GM12878 (cell line): Measurements from ENCODE around the gene KIF2A. TPM values are rescaled to one million over a fixed set of nuclear protein-coding genes. Genes with fewer than 3 reads are reported as not detected.

Source experiments
- ATAC-seq: fragments of 200-7000 bp; cut with Tn5 transposase; 3 replicates; pipeline ENCODE4 v1.9.1; 2020; ENCODE audit warnings: mild to moderate bottlenecking, moderate library complexity
- BruUV-seq: library from RNA; stranded (reverse); fragments of 400-500 nt; replicated peaks from 2 replicates; lab custom pipeline; 2021; lab: Mats Ljungman, UMichigan
- CTCF ChIA-PET: fragments of 300-600 bp; sonication (Branson Sonifier 250); formaldehyde crosslinking; extraction: SDS; loops from one replicate; lab custom pipeline; 2021; ENCODE audit warnings: inconsistent platforms; lab: Yijun Ruan, JAX
- POLR2A ChIA-PET: fragments of 350-600 bp; formaldehyde crosslinking; extraction: SDS; loops from one replicate; lab custom pipeline; 2021; ENCODE audit warnings: inconsistent platforms; lab: Charles Lee
- RAD21 ChIA-PET: fragments of 300-600 bp; sonication (Branson Sonifier 250); formaldehyde crosslinking; loops from one replicate; lab custom pipeline; 2023; ENCODE audit warnings: antibody characterized with exemption; ENCODE audit not compliant: unreplicated experiment; lab: Charles Lee
- SMC1A ChIA-PET: fragments of 300-600 bp; sonication (Branson Sonifier 250); formaldehyde crosslinking; loops from one replicate; lab custom pipeline; 2023; ENCODE audit not compliant: unreplicated experiment, uncharacterized antibody; lab: Charles Lee
- DNase-seq: peaks from one replicate; pipeline ENCODE4 v3.0.0-alpha.2; 2011; ENCODE audit warnings: low read depth, low spot score
- FAIRE-seq: peaks from 3 replicates; lab custom pipeline; 2011; peaks lifted over from hg19 to GRCh38; lab: Jason Lieb, UNC
- H2AFZ ChIP-seq: 2 replicates; pipeline ENCODE4 v1.6.0; 2011; ENCODE audit warnings: low read depth, low read length, control low read depth; ENCODE audit not compliant: control insufficient read depth
- H3K27ac ChIP-seq: 2 replicates; pipeline ENCODE4 v1.5.1; 2011; ENCODE audit warnings: control low read depth; ENCODE audit not compliant: control insufficient read depth, insufficient read depth
- H3K27me3 ChIP-seq, 2 experiments: replicated peaks in 1 of 2; 2 replicates each; pipeline versions ENCODE4 v1.6.0 to v1.6.1; 2011; ENCODE audit warnings: low read length in 1 of 2; ENCODE audit not compliant: control insufficient read depth in 2 of 2, insufficient read depth in 2 of 2
- H3K36me3 ChIP-seq, 2 experiments: 2 replicates each; pipeline ENCODE4 v1.5.1; 2011; ENCODE audit warnings: low read length in 1 of 2; ENCODE audit not compliant: control insufficient read depth in 2 of 2, insufficient read depth in 2 of 2
- H3K4me1 ChIP-seq: 2 replicates; pipeline ENCODE4 v1.6.1; 2011; ENCODE audit warnings: mild to moderate bottlenecking, low read length, moderate library complexity, mixed read lengths; ENCODE audit not compliant: control insufficient read depth, insufficient read depth
- H3K4me2 ChIP-seq: 2 replicates; pipeline ENCODE4 v1.6.0; 2011; ENCODE audit warnings: control low read depth; ENCODE audit not compliant: control insufficient read depth, insufficient read depth
- H3K4me3 ChIP-seq: fragments of 200-600 bp; sonication (generic); 2 replicates; pipeline ENCODE4 v1.5.1; 2016
- H3K79me2 ChIP-seq: 2 replicates; pipeline ENCODE4 v1.6.0; 2011; ENCODE audit warnings: low read length; ENCODE audit not compliant: control insufficient read depth, insufficient read depth
- H3K9ac ChIP-seq: 2 replicates; pipeline ENCODE4 v1.8.0; 2011; ENCODE audit warnings: low read length, control low read depth, mixed read lengths; ENCODE audit not compliant: control insufficient read depth, insufficient read depth
- H3K9me3 ChIP-seq: replicated peaks from 3 replicates; pipeline ENCODE4 v1.5.1; 2011; ENCODE audit warnings: mild to moderate bottlenecking, low read length; ENCODE audit not compliant: control insufficient read depth, insufficient read depth
- H4K20me1 ChIP-seq: 2 replicates; pipeline ENCODE4 v1.6.0; 2011; ENCODE audit not compliant: control insufficient read depth, insufficient read depth
- BHLHE40 ChIP-seq, 2 experiments: fragments of 450-650 bp in 1 of 2; IDR thresholded peaks; 2 replicates each; pipeline ENCODE4 v1.6.1; 2011 to 2017; ENCODE audit warnings: low read depth in 2 of 2, borderline replicate concordance in 1 of 2, improper control_type of control experiment in 1 of 2, low read length in 1 of 2, mild to moderate bottlenecking in 1 of 2
- EGR1 ChIP-seq, 2 experiments: IDR thresholded peaks; 1 replicate in 1 of 2; 2 replicates in 1 of 2; pipeline ENCODE4 v1.6.1; 2011 to 2012; ENCODE audit warnings: low read depth in 2 of 2, low read length in 2 of 2, borderline replicate concordance in 1 of 2, mild to moderate bottlenecking in 1 of 2, moderate library complexity in 1 of 2
- ESRRA ChIP-seq: IDR thresholded peaks from 2 replicates; pipeline ENCODE4 v1.6.1; 2012; ENCODE audit warnings: mild to moderate bottlenecking, low read length, improper control_type of control experiment
- IKZF2 ChIP-seq, 2 experiments: fragments of 450-650 bp; IDR thresholded peaks; 2 replicates each; pipeline ENCODE4 v1.6.1; 2017; ENCODE audit warnings: mild to moderate bottlenecking in 2 of 2, moderate library complexity in 2 of 2
- JUNB ChIP-seq: IDR thresholded peaks from 2 replicates; pipeline ENCODE4 v1.6.1; 2016; ENCODE audit warnings: antibody characterized with exemption, mild to moderate bottlenecking
- LARP7 ChIP-seq: fragments of 450-650 bp; IDR thresholded peaks from 2 replicates; pipeline ENCODE4 v1.6.1; 2017; ENCODE audit warnings: mild to moderate bottlenecking
- MYC ChIP-seq: IDR thresholded peaks from 2 replicates; pipeline ENCODE4 v1.6.1; 2011; ENCODE audit warnings: mild to moderate bottlenecking, low read length, moderate library complexity, inconsistent platforms; ENCODE audit not compliant: insufficient read depth, insufficient replicate concordance, insufficient read length, severe bottlenecking
- RB1 ChIP-seq: fragments of 450-650 bp; formaldehyde crosslinking; IDR thresholded peaks from 2 replicates; pipeline ENCODE4 v1.6.1; 2017; ENCODE audit warnings: mild to moderate bottlenecking, borderline replicate concordance
- SIN3A ChIP-seq: IDR thresholded peaks from 2 replicates; pipeline ENCODE4 v1.6.1; 2012; ENCODE audit warnings: low read depth, low read length, improper control_type of control experiment
- ZNF207 ChIP-seq: fragments of 450-650 bp; IDR thresholded peaks from 2 replicates; pipeline ENCODE4 v1.6.1; 2014; ENCODE audit warnings: antibody characterized with exemption, mild to moderate bottlenecking, borderline replicate concordance
- WGBS: methylation state at CpG from one replicate; pipeline ENCODE4 v1.1.6; 2016; ENCODE audit warnings: low lambda C conversion rate; ENCODE audit not compliant: insufficient replicate concordance, insufficient coverage; ENCODE audit errors: missing lambda C conversion rate; 5-methylcytosine and 5-hydroxymethylcytosine counted together
- in situ Hi-C: fragments of 300-500 bp; cut with MboI; formaldehyde crosslinking; loops from 9 replicates; pipeline ENCODE4 v1.14.3; 2018; ENCODE audit warnings: mixed read lengths
- intact Hi-C: fragments of 100-400 bp; cut with micrococcal nuclease; formaldehyde crosslinking; loops from one replicate; pipeline ENCODE4 v1.14.2; 2022; ENCODE audit not compliant: unreplicated experiment
- polyA plus RNA-seq, 11 experiments: library from polyadenylated mRNA; depleted of rRNA in 4 of 11; unstranded in 6 of 11; stranded (reverse) in 5 of 11; fragments of >200 nt; fragmentation: Nextera tagmentation in 4 of 11; fragmentation: Illumina TruSeq in 1 of 11; extraction: Ambion mirVana in 4 of 11; extraction: Trizol in 1 of 11; gene quantifications; 1 replicate in 1 of 11; 2 replicates in 10 of 11; pipeline versions ENCODE4 v1.2.1 to v1.2.3, GENCODE V29; 2011 to 2016; ENCODE audit warnings: inconsistent platforms in 2 of 11, missing spikeins in 2 of 11, low read depth in 1 of 11
- total RNA-seq, 4 experiments: library from RNA; depleted of rRNA in 3 of 4; stranded (reverse); fragments of >200 nt in 3 of 4; fragmentation: Illumina TruSeq in 1 of 4; extraction: Trizol in 1 of 4; gene quantifications; 2 replicates each; pipeline versions ENCODE4 v1.2.1 to v1.2.3, GENCODE V29; 2013 to 2021
- TF ChIP-seq, protein P1 (sequence below): fragments of 450-650 bp; IDR thresholded peaks from 2 replicates; pipeline ENCODE4 v1.6.1; 2016; ENCODE audit warnings: mild to moderate bottlenecking
- TF ChIP-seq, protein P2 (sequence below): fragments of 450-650 bp; IDR thresholded peaks from 2 replicates; pipeline ENCODE4 v1.6.1; 2017; ENCODE audit warnings: mild to moderate bottlenecking, moderate library complexity
- TF ChIP-seq, protein P3 (sequence below): fragments of 450-650 bp; IDR thresholded peaks from 2 replicates; pipeline ENCODE4 v1.6.1; 2017; ENCODE audit warnings: mild to moderate bottlenecking, moderate library complexity

Gene KIF2A
- total and polyA plus RNA-seq, 10 of the 15 experiments (the other 5 are each of a cell fraction or from before 2014, with no cell fraction given) = 35.9 to 124 (median 80.1) TPM

DNA sequence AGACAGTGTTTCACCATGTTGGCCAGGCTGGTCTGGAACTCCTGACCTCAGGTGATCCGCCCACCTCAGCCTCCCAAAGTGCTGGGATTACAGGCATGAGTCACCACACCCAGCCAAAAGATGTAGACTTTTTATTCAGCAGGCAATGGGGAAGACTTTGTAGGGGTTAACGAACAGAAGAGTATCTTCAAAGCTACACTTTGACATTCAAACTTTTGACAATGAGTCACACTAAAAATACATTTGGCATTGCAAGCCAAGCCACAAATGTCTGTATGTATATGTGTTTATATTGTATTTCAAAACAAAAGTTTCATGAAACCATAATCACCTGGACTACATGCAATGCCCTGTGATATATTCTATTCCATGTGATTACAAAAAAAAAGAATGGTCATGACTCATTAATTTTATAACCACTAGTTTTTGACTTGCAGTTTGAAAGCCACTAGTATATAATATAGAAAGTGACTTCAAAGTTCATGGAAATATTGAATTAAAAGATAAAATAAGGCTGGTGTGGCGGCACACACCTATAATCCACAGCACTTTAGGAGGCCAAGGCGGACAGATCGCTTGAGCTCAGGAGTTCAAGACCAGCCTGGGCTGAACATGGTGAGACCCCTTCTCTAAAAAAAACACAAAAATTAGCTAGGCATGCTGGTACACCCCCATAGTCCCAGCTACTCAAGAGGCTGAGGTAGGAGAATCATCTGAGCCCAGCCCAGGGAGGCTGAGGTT is 89.4 kb downstream of the KIF2A start:
- in situ Hi-C loops = no loop called here
- no TSS peak for BruUV-seq
- H2AFZ ChIP-seq = no peak overlapping the region
- intact Hi-C loops = no loop called here
- no peaks in the 10 kb centered on the region for H3K79me2 ChIP-seq
- no peaks in the 10 kb centered on the region for H3K27me3 ChIP-seq
- no peak overlapping the region for H3K27ac ChIP-seq
- ChIA-PET POLR2A (interaction anchor here (0.7 to 1.2 kb wide), 2 partner anchors 9 to 10 kb away, joined by 3 to 4 read pairs; partner anchors contain the start of gene DIMT1), RAD21 (no interaction called here), CTCF (interaction anchor here (0.9 kb wide), 1 partner anchor 19 kb away, joined by 3 read pairs; no protein-coding TSS in a partner anchor), SMC1A (interaction anchor here (0.7 to 3.2 kb wide), 4 partner anchors 8 to 88 kb away, joined by 3 to 13 read pairs (median 6); partner anchors contain the start of genes DIMT1 and IPO11)
- H3K36me3 ChIP-seq = peaks cover 0 to 2% of the 10 kb centered on the region in 2 experiments; a peak in 3 of 4 replicates
- no peak overlapping the region for H3K9ac ChIP-seq
- no peak overlapping the region for H3K4me3 ChIP-seq
- H3K9me3 ChIP-seq = no peaks in the 10 kb centered on the region
- WGBS = 87% methylated on average over 5 of the region's 5 CpGs
- ATAC-seq = no peak
- no peaks in the 10 kb centered on the region for H3K4me1 ChIP-seq
- no peak for FAIRE-seq
- no peak for DNase-seq
- no peaks in the 10 kb centered on the region for H4K20me1 ChIP-seq
- no peak overlapping the region for H3K4me2 ChIP-seq
- no peak for TF ChIP-seq ESRRA
- TF ChIP-seq, protein P1, sequence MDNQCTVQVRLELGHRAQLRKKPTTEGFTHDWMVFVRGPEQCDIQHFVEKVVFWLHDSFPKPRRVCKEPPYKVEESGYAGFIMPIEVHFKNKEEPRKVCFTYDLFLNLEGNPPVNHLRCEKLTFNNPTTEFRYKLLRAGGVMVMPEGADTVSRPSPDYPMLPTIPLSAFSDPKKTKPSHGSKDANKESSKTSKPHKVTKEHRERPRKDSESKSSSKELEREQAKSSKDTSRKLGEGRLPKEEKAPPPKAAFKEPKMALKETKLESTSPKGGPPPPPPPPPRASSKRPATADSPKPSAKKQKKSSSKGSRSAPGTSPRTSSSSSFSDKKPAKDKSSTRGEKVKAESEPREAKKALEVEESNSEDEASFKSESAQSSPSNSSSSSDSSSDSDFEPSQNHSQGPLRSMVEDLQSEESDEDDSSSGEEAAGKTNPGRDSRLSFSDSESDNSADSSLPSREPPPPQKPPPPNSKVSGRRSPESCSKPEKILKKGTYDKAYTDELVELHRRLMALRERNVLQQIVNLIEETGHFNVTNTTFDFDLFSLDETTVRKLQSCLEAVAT = no peak
- TF ChIP-seq MYC = no peak
- TF ChIP-seq IKZF2 (IDR thresholded peaks at IDR 0.05) = no peak
- TF ChIP-seq RB1 = no peak
- TF ChIP-seq, protein P2, sequence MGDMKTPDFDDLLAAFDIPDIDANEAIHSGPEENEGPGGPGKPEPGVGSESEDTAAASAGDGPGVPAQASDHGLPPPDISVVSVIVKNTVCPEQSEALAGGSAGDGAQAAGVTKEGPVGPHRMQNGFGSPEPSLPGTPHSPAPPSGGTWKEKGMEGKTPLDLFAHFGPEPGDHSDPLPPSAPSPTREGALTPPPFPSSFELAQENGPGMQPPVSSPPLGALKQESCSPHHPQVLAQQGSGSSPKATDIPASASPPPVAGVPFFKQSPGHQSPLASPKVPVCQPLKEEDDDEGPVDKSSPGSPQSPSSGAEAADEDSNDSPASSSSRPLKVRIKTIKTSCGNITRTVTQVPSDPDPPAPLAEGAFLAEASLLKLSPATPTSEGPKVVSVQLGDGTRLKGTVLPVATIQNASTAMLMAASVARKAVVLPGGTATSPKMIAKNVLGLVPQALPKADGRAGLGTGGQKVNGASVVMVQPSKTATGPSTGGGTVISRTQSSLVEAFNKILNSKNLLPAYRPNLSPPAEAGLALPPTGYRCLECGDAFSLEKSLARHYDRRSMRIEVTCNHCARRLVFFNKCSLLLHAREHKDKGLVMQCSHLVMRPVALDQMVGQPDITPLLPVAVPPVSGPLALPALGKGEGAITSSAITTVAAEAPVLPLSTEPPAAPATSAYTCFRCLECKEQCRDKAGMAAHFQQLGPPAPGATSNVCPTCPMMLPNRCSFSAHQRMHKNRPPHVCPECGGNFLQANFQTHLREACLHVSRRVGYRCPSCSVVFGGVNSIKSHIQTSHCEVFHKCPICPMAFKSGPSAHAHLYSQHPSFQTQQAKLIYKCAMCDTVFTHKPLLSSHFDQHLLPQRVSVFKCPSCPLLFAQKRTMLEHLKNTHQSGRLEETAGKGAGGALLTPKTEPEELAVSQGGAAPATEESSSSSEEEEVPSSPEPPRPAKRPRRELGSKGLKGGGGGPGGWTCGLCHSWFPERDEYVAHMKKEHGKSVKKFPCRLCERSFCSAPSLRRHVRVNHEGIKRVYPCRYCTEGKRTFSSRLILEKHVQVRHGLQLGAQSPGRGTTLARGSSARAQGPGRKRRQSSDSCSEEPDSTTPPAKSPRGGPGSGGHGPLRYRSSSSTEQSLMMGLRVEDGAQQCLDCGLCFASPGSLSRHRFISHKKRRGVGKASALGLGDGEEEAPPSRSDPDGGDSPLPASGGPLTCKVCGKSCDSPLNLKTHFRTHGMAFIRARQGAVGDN = no peak
- no peak for TF ChIP-seq ZNF207
- TF ChIP-seq SIN3A = no peak
- TF ChIP-seq EGR1 (IDR thresholded peaks at IDR 0.05; ENCODE audit: borderline replicate concordance in 1 of 2, low read depth in 2 of 2, low read length in 2 of 2) = no peak
- no peak for TF ChIP-seq BHLHE40 (IDR thresholded peaks at IDR 0.05; ENCODE audit: borderline replicate concordance in 1 of 2, low read depth in 2 of 2, low read length in 1 of 2)
- no peak for TF ChIP-seq JUNB
- TF ChIP-seq, protein P3, sequence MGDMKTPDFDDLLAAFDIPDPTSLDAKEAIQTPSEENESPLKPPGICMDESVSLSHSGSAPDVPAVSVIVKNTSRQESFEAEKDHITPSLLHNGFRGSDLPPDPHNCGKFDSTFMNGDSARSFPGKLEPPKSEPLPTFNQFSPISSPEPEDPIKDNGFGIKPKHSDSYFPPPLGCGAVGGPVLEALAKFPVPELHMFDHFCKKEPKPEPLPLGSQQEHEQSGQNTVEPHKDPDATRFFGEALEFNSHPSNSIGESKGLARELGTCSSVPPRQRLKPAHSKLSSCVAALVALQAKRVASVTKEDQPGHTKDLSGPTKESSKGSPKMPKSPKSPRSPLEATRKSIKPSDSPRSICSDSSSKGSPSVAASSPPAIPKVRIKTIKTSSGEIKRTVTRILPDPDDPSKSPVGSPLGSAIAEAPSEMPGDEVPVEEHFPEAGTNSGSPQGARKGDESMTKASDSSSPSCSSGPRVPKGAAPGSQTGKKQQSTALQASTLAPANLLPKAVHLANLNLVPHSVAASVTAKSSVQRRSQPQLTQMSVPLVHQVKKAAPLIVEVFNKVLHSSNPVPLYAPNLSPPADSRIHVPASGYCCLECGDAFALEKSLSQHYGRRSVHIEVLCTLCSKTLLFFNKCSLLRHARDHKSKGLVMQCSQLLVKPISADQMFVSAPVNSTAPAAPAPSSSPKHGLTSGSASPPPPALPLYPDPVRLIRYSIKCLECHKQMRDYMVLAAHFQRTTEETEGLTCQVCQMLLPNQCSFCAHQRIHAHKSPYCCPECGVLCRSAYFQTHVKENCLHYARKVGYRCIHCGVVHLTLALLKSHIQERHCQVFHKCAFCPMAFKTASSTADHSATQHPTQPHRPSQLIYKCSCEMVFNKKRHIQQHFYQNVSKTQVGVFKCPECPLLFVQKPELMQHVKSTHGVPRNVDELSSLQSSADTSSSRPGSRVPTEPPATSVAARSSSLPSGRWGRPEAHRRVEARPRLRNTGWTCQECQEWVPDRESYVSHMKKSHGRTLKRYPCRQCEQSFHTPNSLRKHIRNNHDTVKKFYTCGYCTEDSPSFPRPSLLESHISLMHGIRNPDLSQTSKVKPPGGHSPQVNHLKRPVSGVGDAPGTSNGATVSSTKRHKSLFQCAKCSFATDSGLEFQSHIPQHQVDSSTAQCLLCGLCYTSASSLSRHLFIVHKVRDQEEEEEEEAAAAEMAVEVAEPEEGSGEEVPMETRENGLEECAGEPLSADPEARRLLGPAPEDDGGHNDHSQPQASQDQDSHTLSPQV = no peak
- TF ChIP-seq LARP7 = no peak
